Measurements from ENCODE around the gene CKMT2. TPM values are rescaled to one million over a fixed set of nuclear protein-coding genes. Genes with fewer than 3 reads are reported as not detected.
A peak's percentile ranks its signal among the peaks of the same experiment; 100 is the strongest.
"Not testable (repeated sequence)": the region's sequence is repeated elsewhere in the genome, so short reads cannot be mapped to it uniquely, and the experiment has no call there.

Gene CKMT2
- total RNA-seq, 1 donor from 2014 or later: not detected

DNA sequence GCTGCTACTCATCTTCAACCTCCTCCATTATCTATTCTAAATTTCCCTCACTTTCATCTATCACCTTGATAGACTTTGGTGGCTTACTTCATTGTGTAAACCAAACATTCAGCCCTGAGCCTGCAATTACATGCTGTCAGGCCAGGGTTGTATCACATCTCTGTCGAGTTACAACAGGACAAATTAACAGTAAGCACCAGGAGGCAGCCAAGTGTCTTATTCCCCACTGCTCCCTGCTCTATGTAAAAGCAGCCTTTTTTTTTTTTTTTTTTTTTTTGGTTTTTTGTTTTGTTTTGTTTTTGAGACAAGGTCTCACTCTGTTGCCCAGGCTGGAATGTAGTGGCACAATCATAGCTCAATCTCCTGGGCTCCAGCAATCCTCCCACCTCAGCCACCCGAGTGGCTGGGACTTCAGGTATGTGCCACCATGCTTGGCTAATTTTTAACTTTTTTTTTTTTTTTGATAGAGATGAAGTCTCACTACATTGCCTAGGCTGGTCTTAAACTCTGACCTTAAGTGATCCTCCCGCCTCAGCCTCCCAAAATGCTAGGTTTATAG, 53.0 kb downstream of the CKMT2 start:
- H3K4me3 Mint-ChIP-seq: no peak overlapping the region
- ATAC-seq (ENCODE audit: low read depth) (no peak), DNase-seq (no peak)
- H3K27me3 Mint-ChIP-seq: no peaks in the 10 kb centered on the region
- ChIA-PET CTCF (interaction anchor here (1.9 kb wide), 1 partner anchor 13 kb away, joined by 6 read pairs; no protein-coding TSS in a partner anchor), POLR2A (interaction anchor here (0.6 kb wide), 2 partner anchors 12 to 995 kb away, joined by 5 to 11 read pairs; no protein-coding TSS in a partner anchor)
- H3K4me1 Mint-ChIP-seq: peaks cover 24% of the 10 kb centered on the region
- H3K36me3 Mint-ChIP-seq (ENCODE audit: low read depth): peaks cover 26% of the 10 kb centered on the region
- intact Hi-C loops (cut with micrococcal nuclease): no loop called here
- peaks cover 5% of the 10 kb centered on the region for H3K9me3 Mint-ChIP-seq
- TF ChIP-seq, protein P1, sequence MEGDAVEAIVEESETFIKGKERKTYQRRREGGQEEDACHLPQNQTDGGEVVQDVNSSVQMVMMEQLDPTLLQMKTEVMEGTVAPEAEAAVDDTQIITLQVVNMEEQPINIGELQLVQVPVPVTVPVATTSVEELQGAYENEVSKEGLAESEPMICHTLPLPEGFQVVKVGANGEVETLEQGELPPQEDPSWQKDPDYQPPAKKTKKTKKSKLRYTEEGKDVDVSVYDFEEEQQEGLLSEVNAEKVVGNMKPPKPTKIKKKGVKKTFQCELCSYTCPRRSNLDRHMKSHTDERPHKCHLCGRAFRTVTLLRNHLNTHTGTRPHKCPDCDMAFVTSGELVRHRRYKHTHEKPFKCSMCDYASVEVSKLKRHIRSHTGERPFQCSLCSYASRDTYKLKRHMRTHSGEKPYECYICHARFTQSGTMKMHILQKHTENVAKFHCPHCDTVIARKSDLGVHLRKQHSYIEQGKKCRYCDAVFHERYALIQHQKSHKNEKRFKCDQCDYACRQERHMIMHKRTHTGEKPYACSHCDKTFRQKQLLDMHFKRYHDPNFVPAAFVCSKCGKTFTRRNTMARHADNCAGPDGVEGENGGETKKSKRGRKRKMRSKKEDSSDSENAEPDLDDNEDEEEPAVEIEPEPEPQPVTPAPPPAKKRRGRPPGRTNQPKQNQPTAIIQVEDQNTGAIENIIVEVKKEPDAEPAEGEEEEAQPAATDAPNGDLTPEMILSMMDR (IDR thresholded peaks at IDR 0.05): no peak
- no peak overlapping the region for H3K27ac Mint-ChIP-seq

DNA sequence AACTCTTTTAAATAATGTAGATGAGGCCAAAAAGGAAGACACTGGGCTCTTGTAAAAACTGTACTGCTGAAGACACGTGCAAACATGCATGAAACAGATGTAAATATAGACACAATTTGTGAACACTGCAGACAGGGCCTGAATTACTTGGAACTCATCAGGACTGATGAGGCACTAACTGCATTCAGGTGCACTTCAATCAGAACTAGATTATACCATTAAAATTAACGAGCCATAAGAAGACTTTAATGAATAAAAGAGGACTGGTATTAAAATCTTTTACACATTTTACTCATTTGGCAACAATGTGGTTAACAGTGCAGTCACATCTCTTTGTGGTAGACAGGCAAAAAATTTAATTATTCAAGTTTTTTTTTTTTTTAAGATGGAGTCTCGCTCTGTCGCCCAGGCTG, 54.9 kb downstream of the CKMT2 start:
- POLR2A ChIA-PET: no interaction called here
- CTCF ChIA-PET: no interaction called here
- Mint-ChIP-seq H3K4me1 (peaks cover 33% of the 10 kb centered on the region), H3K27me3 (no peaks in the 10 kb centered on the region), H3K27ac (no peak overlapping the region), H3K9me3 (peaks cover 17% of the 10 kb centered on the region), H3K36me3 (ENCODE audit: low read depth) (peaks cover 34% of the 10 kb centered on the region), H3K4me3 (no peak overlapping the region)
- TF ChIP-seq, protein P1 (IDR thresholded peaks at IDR 0.05): no peak
- DNase-seq (no peak), ATAC-seq (ENCODE audit: low read depth) (no peak)
- intact Hi-C loops (cut with micrococcal nuclease): no loop called here

DNA sequence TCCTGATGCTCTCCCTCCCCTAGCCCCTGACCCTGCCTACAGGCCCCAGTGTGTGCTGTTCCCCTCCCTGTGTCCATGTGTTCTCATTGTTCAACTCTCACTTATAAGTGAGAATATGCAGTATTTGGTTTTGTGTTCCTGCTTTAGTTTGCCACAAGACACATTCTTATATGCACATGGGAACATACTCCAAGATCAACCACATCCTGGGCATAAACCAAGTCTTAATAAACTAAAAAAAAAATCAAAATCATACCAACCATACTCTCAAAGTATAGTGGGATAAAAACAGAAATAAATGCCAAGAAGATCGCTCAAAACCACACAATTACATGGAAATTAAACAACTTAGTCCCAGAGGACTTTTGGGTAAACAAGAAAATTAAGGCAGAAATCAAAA, 57.0 kb downstream of the CKMT2 start:
- H3K4me3 Mint-ChIP-seq: no peak overlapping the region

DNA sequence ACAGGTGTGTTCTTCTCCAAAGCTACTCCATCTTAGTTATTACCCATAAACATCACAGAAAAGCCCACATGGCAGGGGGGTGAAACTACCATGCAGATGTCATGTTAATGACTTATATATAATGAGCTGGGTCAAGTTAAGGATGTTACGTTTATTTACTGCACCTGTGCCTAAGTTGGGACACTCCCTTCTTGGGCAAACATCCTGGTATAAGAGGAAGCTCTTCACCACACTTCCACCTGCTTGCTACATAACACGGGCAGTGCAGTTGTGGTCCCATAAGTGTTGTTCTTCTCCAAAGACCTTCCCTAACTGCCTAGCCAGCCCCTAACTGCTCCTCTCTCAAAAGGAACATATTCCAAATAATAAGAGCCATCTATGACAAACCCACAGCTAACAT, 59.0 kb downstream of the CKMT2 start:
- ChIA-PET POLR2A (no interaction called here), CTCF (no interaction called here)
- H3K9me3 Mint-ChIP-seq: peaks cover 26% of the 10 kb centered on the region
- DNase-seq: no peak
- no peak overlapping the region for H3K4me3 Mint-ChIP-seq
- no peak for ATAC-seq (ENCODE audit: low read depth)
- peak overlapping the region; percentile 3 for H3K27ac Mint-ChIP-seq
- no peaks in the 10 kb centered on the region for H3K27me3 Mint-ChIP-seq
- H3K36me3 Mint-ChIP-seq (ENCODE audit: low read depth): peaks cover 36% of the 10 kb centered on the region
- intact Hi-C loops (cut with micrococcal nuclease): no loop called here
- TF ChIP-seq, protein P1 (IDR thresholded peaks at IDR 0.05): no peak
- peaks cover 27% of the 10 kb centered on the region for H3K4me1 Mint-ChIP-seq

More for the DNA sequence above, 57.0 kb downstream of the CKMT2 start:
- Mint-ChIP-seq H3K4me1 (peaks cover 33% of the 10 kb centered on the region), H3K27ac (no peak overlapping the region), H3K36me3 (ENCODE audit: low read depth) (peaks cover 41% of the 10 kb centered on the region), H3K27me3 (no peaks in the 10 kb centered on the region), H3K9me3 (peaks cover 26% of the 10 kb centered on the region)
- DNase-seq: no peak
- TF ChIP-seq, protein P1 (IDR thresholded peaks at IDR 0.05): no peak
- no peak for ATAC-seq (ENCODE audit: low read depth)
- POLR2A ChIA-PET: no interaction called here
- CTCF ChIA-PET: interaction anchor here (1.3 kb wide), 1 partner anchor 9 kb away, joined by 3 read pairs; no protein-coding TSS in a partner anchor
- intact Hi-C loops (cut with micrococcal nuclease): no loop called here

DNA sequence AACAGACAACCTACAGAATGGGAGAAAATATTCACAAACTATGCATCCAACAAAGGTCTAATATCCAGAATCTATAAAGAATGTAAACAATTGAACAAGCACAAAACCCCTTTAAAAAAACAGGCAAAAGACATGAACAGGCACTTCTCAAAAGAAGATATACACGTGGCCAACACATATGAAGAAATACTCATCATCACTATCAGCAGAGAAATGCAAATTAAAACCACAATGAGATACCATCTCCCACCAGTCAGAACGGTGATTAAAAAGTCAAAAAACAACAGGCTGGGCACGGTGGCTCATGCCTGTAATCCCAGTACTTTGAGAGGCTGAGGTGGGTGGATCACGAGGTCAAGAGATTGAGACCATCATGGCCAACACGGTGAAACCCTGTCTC, 60.9 kb downstream of the CKMT2 start:
- ATAC-seq (ENCODE audit: low read depth); CTCF ChIA-PET; POLR2A ChIA-PET; H3K27ac Mint-ChIP-seq; intact Hi-C loops (cut with micrococcal nuclease); DNase-seq; H3K27me3 Mint-ChIP-seq; H3K4me3 Mint-ChIP-seq: not testable (repeated sequence)
- Mint-ChIP-seq H3K36me3 (ENCODE audit: low read depth) (peaks cover 37% of the 10 kb centered on the region), H3K9me3 (peaks cover 26% of the 10 kb centered on the region), H3K4me1 (peaks cover 16% of the 10 kb centered on the region)

DNA sequence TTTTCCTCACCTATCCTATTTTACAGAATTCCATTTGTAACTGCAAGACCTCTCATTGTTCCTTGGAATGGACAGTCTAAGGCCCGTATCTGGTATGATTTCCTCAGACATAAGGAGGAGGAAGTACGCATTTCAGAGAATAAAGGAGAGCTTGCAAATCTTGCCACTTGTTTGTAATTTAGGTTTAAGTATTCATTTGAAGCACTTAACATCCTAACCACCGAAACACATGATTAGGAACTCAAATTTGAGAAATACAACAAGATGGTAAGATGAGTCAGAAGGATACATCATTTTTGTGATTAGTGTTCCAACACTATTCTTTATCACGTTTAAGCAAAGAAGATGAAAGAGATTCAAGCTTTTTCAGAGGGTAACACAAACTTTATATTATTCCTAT, 64.4 kb downstream of the CKMT2 start:
- DNase-seq: no peak
- Mint-ChIP-seq H3K4me1 (peaks cover 26% of the 10 kb centered on the region), H3K4me3 (no peak overlapping the region), H3K36me3 (ENCODE audit: low read depth) (peaks cover 25% of the 10 kb centered on the region), H3K27me3 (no peaks in the 10 kb centered on the region), H3K27ac (no peak overlapping the region), H3K9me3 (peaks cover 11% of the 10 kb centered on the region)
- intact Hi-C loops (cut with micrococcal nuclease): no loop called here
- ChIA-PET POLR2A (no interaction called here), CTCF (no interaction called here)
- TF ChIP-seq, protein P1 (IDR thresholded peaks at IDR 0.05): no peak
- no peak for ATAC-seq (ENCODE audit: low read depth)

Measured in activated B cell treated with CpG ODN at 0.5 μM for 24 hours (primary cell).